ENCODE measurements around the gene IFNLR1. TPM values are rescaled to one million over a fixed set of nuclear protein-coding genes. Genes with fewer than 3 reads are reported as not detected.

The IFNLR1 gene
- total and polyA plus RNA-seq, 9 of the 15 experiments (the other 6 are each of a cell fraction or from before 2014, with no cell fraction given), result not detected

DNA sequence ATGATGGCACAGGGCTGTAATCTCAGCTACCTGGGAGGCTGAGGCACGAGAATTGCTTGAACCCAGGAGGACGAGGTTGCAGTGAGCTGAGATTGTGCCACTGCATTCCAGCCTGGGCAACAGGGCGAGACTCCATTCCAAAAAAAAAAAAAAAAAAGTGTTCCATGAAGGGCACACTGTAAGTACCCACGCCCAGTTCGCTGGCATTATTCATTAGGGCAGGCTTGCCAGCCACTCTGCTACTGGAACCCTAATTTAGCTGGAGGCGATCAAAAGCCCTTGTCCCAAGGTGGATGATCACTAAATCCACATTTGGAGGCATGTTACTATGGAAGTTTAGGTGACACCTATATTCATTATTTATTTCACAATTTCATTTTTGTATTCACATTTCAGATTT is 5.0 kb downstream of the IFNLR1 start:
- no peak overlapping the region for H3K4me3 ChIP-seq
- ATAC-seq (no peak), DNase-seq (ENCODE audit: extremely low read depth in 1 of 4, low spot score in 3 of 4) (no peak), FAIRE-seq (no peak)
- 0% methylated on average over 6 of the region's 6 CpGs for WGBS (ENCODE audit: insufficient coverage, low coverage, missing lambda C conversion rate)
- in situ Hi-C loops (cut with MboI) (no loop called here), intact Hi-C loops (cut with micrococcal nuclease) (no loop called here)
- H2AFZ ChIP-seq (ENCODE audit: low read depth, low read length), result no peak overlapping the region
- H3K4me2 ChIP-seq (ENCODE audit: insufficient read depth, low read length), result no peak overlapping the region
- H3K27ac ChIP-seq (ENCODE audit: extremely low read depth, low read depth, low read length), result no peak overlapping the region
- H3K9ac ChIP-seq (ENCODE audit: insufficient read depth in 1 of 2, low read depth in 2 of 2, low read length in 2 of 2), result no peak overlapping the region
- H3K9me1 ChIP-seq (ENCODE audit: control insufficient read depth, insufficient read depth, low read length), result no peaks in the 10 kb centered on the region
- CTCF ChIA-PET (ENCODE audit: low intra/inter-chr PET ratio), result no interaction called here
- H3K27me3 ChIP-seq (ENCODE audit: control insufficient read depth in 2 of 2, insufficient read depth in 2 of 2, low read length in 2 of 2), result peaks cover 26 to 67% of the 10 kb centered on the region in 2 experiments
- no TSS peak for BruUV-seq (replicated peaks)
- H3K4me1 ChIP-seq (replicated peaks in 1 of 2; ENCODE audit: control insufficient read depth in 2 of 2, insufficient read depth in 2 of 2, low read length in 2 of 2), result peaks cover 0 to 3% of the 10 kb centered on the region in 2 experiments; a peak in 2 of 5 replicates
- no peaks in the 10 kb centered on the region for H3K36me3 ChIP-seq (ENCODE audit: control insufficient read depth, insufficient read depth, low read length)
- no peaks in the 10 kb centered on the region for H3K9me3 ChIP-seq (replicated peaks; ENCODE audit: control insufficient read depth, insufficient read depth, low read depth, low read length)
- no peaks in the 10 kb centered on the region for H4K20me1 ChIP-seq (replicated peaks; ENCODE audit: control insufficient read depth, insufficient read depth, low read length)
- H3K79me2 ChIP-seq (ENCODE audit: control insufficient read depth, insufficient read depth, low read length), result no peaks in the 10 kb centered on the region
- POLR2A ChIA-PET, result interaction anchor here (0.6 to 0.7 kb wide), 2 partner anchors 218 to 729 kb away, joined by 3 to 6 read pairs; no protein-coding TSS in a partner anchor
- TF ChIP-seq NCOR1 (IDR thresholded peaks at IDR 0.05), result no peak
- TF ChIP-seq ZNF445 (CRISPR knock-in tag; IDR thresholded peaks at IDR 0.05; ENCODE audit: low read depth), result no peak
- TF ChIP-seq, protein P1, sequence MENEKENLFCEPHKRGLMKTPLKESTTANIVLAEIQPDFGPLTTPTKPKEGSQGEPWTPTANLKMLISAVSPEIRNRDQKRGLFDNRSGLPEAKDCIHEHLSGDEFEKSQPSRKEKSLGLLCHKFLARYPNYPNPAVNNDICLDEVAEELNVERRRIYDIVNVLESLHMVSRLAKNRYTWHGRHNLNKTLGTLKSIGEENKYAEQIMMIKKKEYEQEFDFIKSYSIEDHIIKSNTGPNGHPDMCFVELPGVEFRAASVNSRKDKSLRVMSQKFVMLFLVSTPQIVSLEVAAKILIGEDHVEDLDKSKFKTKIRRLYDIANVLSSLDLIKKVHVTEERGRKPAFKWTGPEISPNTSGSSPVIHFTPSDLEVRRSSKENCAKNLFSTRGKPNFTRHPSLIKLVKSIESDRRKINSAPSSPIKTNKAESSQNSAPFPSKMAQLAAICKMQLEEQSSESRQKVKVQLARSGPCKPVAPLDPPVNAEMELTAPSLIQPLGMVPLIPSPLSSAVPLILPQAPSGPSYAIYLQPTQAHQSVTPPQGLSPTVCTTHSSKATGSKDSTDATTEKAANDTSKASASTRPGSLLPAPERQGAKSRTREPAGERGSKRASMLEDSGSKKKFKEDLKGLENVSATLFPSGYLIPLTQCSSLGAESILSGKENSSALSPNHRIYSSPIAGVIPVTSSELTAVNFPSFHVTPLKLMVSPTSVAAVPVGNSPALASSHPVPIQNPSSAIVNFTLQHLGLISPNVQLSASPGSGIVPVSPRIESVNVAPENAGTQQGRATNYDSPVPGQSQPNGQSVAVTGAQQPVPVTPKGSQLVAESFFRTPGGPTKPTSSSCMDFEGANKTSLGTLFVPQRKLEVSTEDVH (IDR thresholded peaks at IDR 0.05; ENCODE audit: low read depth, partially characterized antibody), result no peak
- no peak for TF ChIP-seq FOXA1 (IDR thresholded peaks at IDR 0.05; ENCODE audit: borderline replicate concordance)
- no peak for TF ChIP-seq NONO (IDR thresholded peaks at IDR 0.05; ENCODE audit: low read depth in 2 of 2, low read length in 1 of 2)
- TF ChIP-seq HLTF (IDR thresholded peaks at IDR 0.05), result no peak
- TF ChIP-seq RB1 (IDR thresholded peaks at IDR 0.05; ENCODE audit: low read depth), result no peak
- TF ChIP-seq ZFP36 (IDR thresholded peaks at IDR 0.05; ENCODE audit: low read depth, low read length, partially characterized antibody), result no peak
- no peak for TF ChIP-seq XRCC4 (IDR thresholded peaks at IDR 0.05; ENCODE audit: extremely low read depth, insufficient read depth, insufficient read length)
- no peak for TF ChIP-seq EGR1 (conservative IDR thresholded peaks at IDR 0.05)
- TF ChIP-seq, protein P2, sequence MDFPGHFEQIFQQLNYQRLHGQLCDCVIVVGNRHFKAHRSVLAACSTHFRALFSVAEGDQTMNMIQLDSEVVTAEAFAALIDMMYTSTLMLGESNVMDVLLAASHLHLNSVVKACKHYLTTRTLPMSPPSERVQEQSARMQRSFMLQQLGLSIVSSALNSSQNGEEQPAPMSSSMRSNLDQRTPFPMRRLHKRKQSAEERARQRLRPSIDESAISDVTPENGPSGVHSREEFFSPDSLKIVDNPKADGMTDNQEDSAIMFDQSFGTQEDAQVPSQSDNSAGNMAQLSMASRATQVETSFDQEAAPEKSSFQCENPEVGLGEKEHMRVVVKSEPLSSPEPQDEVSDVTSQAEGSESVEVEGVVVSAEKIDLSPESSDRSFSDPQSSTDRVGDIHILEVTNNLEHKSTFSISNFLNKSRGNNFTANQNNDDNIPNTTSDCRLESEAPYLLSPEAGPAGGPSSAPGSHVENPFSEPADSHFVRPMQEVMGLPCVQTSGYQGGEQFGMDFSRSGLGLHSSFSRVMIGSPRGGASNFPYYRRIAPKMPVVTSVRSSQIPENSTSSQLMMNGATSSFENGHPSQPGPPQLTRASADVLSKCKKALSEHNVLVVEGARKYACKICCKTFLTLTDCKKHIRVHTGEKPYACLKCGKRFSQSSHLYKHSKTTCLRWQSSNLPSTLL (IDR thresholded peaks at IDR 0.05), result no peak
- TF ChIP-seq MYC (IDR thresholded peaks at IDR 0.05; ENCODE audit: low read depth, low read length), result no peak
- no peak for TF ChIP-seq MYC (CRISPR knock-in tag; IDR thresholded peaks at IDR 0.05; ENCODE audit: borderline replicate concordance, low read depth)

Data from K562 (cell line).